Psoas muscle (tissue), 8 donors: ENCODE results near the gene TNNI3K. TPM values are rescaled to one million over a fixed set of nuclear protein-coding genes. Genes with fewer than 3 reads are reported as not detected.
"Not testable (repeated sequence)": the region's sequence is repeated elsewhere in the genome, so short reads cannot be mapped to it uniquely, and the experiment has no call there.

Experiments used
- ATAC-seq, 4 donors: fragments of 200-7000 bp; cut with Tn5 transposase; one replicate each; pipeline ENCODE4 v1.9.1; 2020; ENCODE audit warnings: moderate library complexity in 3 of 4, mild to moderate bottlenecking in 2 of 4
- DNase-seq, 2 donors: peaks; one replicate each; pipeline ENCODE4 v3.0.0-alpha.2; 2020
- H3K27ac ChIP-seq: fragments of 200-600 bp; one replicate; pipeline ENCODE4 v1.8.0; 2022
- H3K27me3 ChIP-seq, 3 donors: fragments of 200-600 bp in 1 of 3; one replicate each; pipeline versions ENCODE4 v1.6.1 to v1.8.0; 2013 to 2022; ENCODE audit warnings: low read length in 2 of 3, mild to moderate bottlenecking in 2 of 3, moderate library complexity in 1 of 3; ENCODE audit not compliant: insufficient read depth in 3 of 3
- H3K36me3 ChIP-seq, 2 donors: fragments of 200-600 bp in 1 of 2; one replicate each; pipeline versions ENCODE4 v1.6.1 to v1.8.0; 2013 to 2022; ENCODE audit warnings: low read depth in 1 of 2, mild to moderate bottlenecking in 1 of 2, moderate library complexity in 1 of 2; ENCODE audit not compliant: insufficient read depth in 1 of 2
- H3K4me1 ChIP-seq: fragments of 200-600 bp; one replicate; pipeline ENCODE4 v1.8.0; 2022
- H3K4me3 ChIP-seq: fragments of 200-600 bp; one replicate; pipeline ENCODE4 v1.8.0; 2022; ENCODE audit warnings: mild to moderate bottlenecking
- H3K9me3 ChIP-seq: fragments of 200-600 bp; one replicate; pipeline ENCODE4 v1.8.0; 2022
- CTCF ChIP-seq: fragments of 200-600 bp; IDR thresholded peaks from one replicate; pipeline ENCODE4 v1.8.0; 2022; ENCODE audit warnings: antibody characterized with exemption
- WGBS, 3 donors: extraction: QIAGEN DNeasy Blood & Tissue Kit; methylation state at CpG; one replicate each; pipeline versions ENCODE4 v1.1.6 to v1.1.7; 2013; 5-methylcytosine and 5-hydroxymethylcytosine counted together
- intact Hi-C, 2 donors: fragments of 100-400 bp; cut with DNase I; formaldehyde crosslinking; loops; one replicate each; pipeline versions ENCODE4 v1.11.0 to v1.14.2; 2022
- polyA plus RNA-seq, 3 donors: library from polyadenylated mRNA; stranded (reverse); fragments of 200-250 nt; gene quantifications; one replicate each; pipeline ENCODE4 v1.2.3, GENCODE V29; 2013
- total RNA-seq, 4 donors: library from RNA; stranded (reverse); fragmentation: NEBNext Ultra II Directional in 2 of 4; extraction: Animal tissue kit (Norgen Biotek cat#: 25700) in 2 of 4; gene quantifications; one replicate each; pipeline versions ENCODE4 v1.2.1 to v1.2.4, GENCODE V29; 2021 to 2023
- donor health status: healthy with polysubstance abuse.
- donor health status: DM: no; HTN: no; CAD: no; lungs with moderate emphysema.
- donor health status: Bipolar disorder and iron deficiency.
- donor health status: healthy.
- donor health status: DM: yes; HTN: yes; CAD: no.
- donor health status: DM: no; HTN: no; CAD: no.
- donor health status: DM: no; HTN: no; CAD: no.
- donor health status: DM: yes; HTN: yes; CAD: no.

The TNNI3K gene
- total and polyA plus RNA-seq, 7 donors, result 0.12 to 2.4 (median 1.2) TPM

- intact Hi-C loops, result no loop called here
- no peaks in the 10 kb centered on the region for H3K4me1 ChIP-seq
- H3K27me3 ChIP-seq, result no peaks in the 10 kb centered on the region
- 2 to 6% (median 4%) methylated on average over 2 of the region's 2 CpGs for WGBS, 3 donors
- no peaks in the 10 kb centered on the region for H3K9me3 ChIP-seq
- no peak for ATAC-seq
- TF ChIP-seq CTCF, result no peak
- no peak overlapping the region for H3K4me3 ChIP-seq
- H3K27ac ChIP-seq, result no peak overlapping the region
- peaks cover 0 to under 1% of the 10 kb centered on the region in 2 donors for H3K36me3 ChIP-seq
- DNase-seq, result no peak
Observed at GRCh38 chr1:74245168-74245772, 10.1 kb downstream of the TNNI3K start.

- 69 to 75% (median 72%) methylated on average over 2 of the region's 2 CpGs for WGBS, 3 donors
- Histone ChIP-seq H3K36me3 (no peaks in the 10 kb centered on the region), H3K4me1 (no peaks in the 10 kb centered on the region), H3K27me3 (no peaks in the 10 kb centered on the region), H3K4me3 (no peak overlapping the region), H3K9me3 (no peaks in the 10 kb centered on the region), H3K27ac (no peak overlapping the region)
- TF ChIP-seq CTCF, result no peak
- DNase-seq (no peak), ATAC-seq (no peak)
- intact Hi-C loops, result no loop called here
Observed at GRCh38 chr1:74246315-74246714, 11.1 kb downstream of the TNNI3K start.

- no peak for ATAC-seq
- peaks cover 0 to 5% of the 10 kb centered on the region in 2 donors for H3K36me3 ChIP-seq
Observed at GRCh38 chr1:74247881-74248528, 12.8 kb downstream of the TNNI3K start.

GRCh38 chr1:74253243-74253824 lies 18.1 kb downstream of the TNNI3K start:
- WGBS, 3 donors, result 88 to 93% (median 92%) methylated on average over 20 to 32 of the region's 32 CpGs
- ATAC-seq, result not testable (repeated sequence)

More at GRCh38 chr1:74247881-74248528, 12.8 kb downstream of the TNNI3K start:
- DNase-seq, result peak in 1 of 2 donors; percentile 36
- 91 to 94% (median 93%) methylated on average over 19 to 22 of the region's 22 CpGs for WGBS, 3 donors
- H3K4me1 ChIP-seq, result no peaks in the 10 kb centered on the region
- no peak for TF ChIP-seq CTCF
- intact Hi-C loops, result no loop called here
- no peaks in the 10 kb centered on the region for H3K9me3 ChIP-seq
- no peak overlapping the region for H3K4me3 ChIP-seq
- no peak overlapping the region for H3K27ac ChIP-seq
- no peaks in the 10 kb centered on the region for H3K27me3 ChIP-seq

GRCh38 chr1:74266001-74266400 lies 30.8 kb downstream of the TNNI3K start:
- Histone ChIP-seq H3K27me3 (no peaks in the 10 kb centered on the region), H3K9me3 (no peaks in the 10 kb centered on the region), H3K27ac (no peak overlapping the region), H3K36me3 (no peaks in the 10 kb centered on the region), H3K4me3 (no peak overlapping the region), H3K4me1 (no peaks in the 10 kb centered on the region)
- TF ChIP-seq CTCF, result no peak
- no peak for DNase-seq
- WGBS, 3 donors, result 85 to 89% (median 86%) methylated on average over 3 of the region's 3 CpGs
- intact Hi-C loops, result no loop called here
- no peak for ATAC-seq

More at GRCh38 chr1:74253243-74253824, 18.1 kb downstream of the TNNI3K start:
- H3K9me3 ChIP-seq, H3K27me3 ChIP-seq, H3K27ac ChIP-seq, intact Hi-C loops, H3K4me1 ChIP-seq, H3K4me3 ChIP-seq, H3K36me3 ChIP-seq: not testable (repeated sequence)
- DNase-seq, result peak in 1 of 2 donors; percentile 19
